Measurements from ENCODE around the gene ARHGAP29.

Gene ARHGAP29

GRCh38 chr1:94237291-94238226, at the start of gene ARHGAP29:
ARHGAP29 (minus strand) TSS chr1:94237584; CDS start chr1:94231611, 5,973 bp downstream.
- DNase-seq: peak; percentile 81
- in situ Hi-C loops (cut with HindIII; ENCODE audit: low pct_ligation_motif_present, low pct_unique_long_range_greater_than_20kb, low sequenced_read_pairs): no loop called here

GRCh38 chr1:94286864-94287437, 49.6 kb upstream of the ARHGAP29 start:
- in situ Hi-C loops (cut with HindIII; ENCODE audit: low pct_ligation_motif_present, low pct_unique_long_range_greater_than_20kb, low sequenced_read_pairs): no loop called here

GRCh38 chr1:94285031-94285654, 47.8 kb upstream of the ARHGAP29 start:
- DNase-seq: no peak
- in situ Hi-C loops (cut with HindIII; ENCODE audit: low pct_ligation_motif_present, low pct_unique_long_range_greater_than_20kb, low sequenced_read_pairs): no loop called here

More at GRCh38 chr1:94286864-94287437, 49.6 kb upstream of the ARHGAP29 start:
- no peak for DNase-seq

GRCh38 chr1:94284476-94284875, 47.1 kb upstream of the ARHGAP29 start:
- no peak for DNase-seq
- in situ Hi-C loops (cut with HindIII; ENCODE audit: low pct_ligation_motif_present, low pct_unique_long_range_greater_than_20kb, low sequenced_read_pairs): no loop called here

- no peak for DNase-seq
- in situ Hi-C loops (cut with HindIII; ENCODE audit: low pct_ligation_motif_present, low pct_unique_long_range_greater_than_20kb, low sequenced_read_pairs): no loop called here
Measured at GRCh38 chr1:94283462-94283861, 46.1 kb upstream of the ARHGAP29 start.

- no peak for DNase-seq
- in situ Hi-C loops (cut with HindIII; ENCODE audit: low pct_ligation_motif_present, low pct_unique_long_range_greater_than_20kb, low sequenced_read_pairs): no loop called here
Measured at GRCh38 chr1:94282143-94282711, 44.8 kb upstream of the ARHGAP29 start.

GRCh38 chr1:94281361-94282142, 44.2 kb upstream of the ARHGAP29 start:
- in situ Hi-C loops (cut with HindIII; ENCODE audit: low pct_ligation_motif_present, low pct_unique_long_range_greater_than_20kb, low sequenced_read_pairs): no loop called here

GRCh38 chr1:94280541-94280940, 43.2 kb upstream of the ARHGAP29 start:
- in situ Hi-C loops (cut with HindIII; ENCODE audit: low pct_ligation_motif_present, low pct_unique_long_range_greater_than_20kb, low sequenced_read_pairs): no loop called here
- DNase-seq: no peak

More at GRCh38 chr1:94281361-94282142, 44.2 kb upstream of the ARHGAP29 start:
- DNase-seq: no peak

GRCh38 chr1:94279462-94279861, 42.1 kb upstream of the ARHGAP29 start:
- DNase-seq: no peak
- in situ Hi-C loops (cut with HindIII; ENCODE audit: low pct_ligation_motif_present, low pct_unique_long_range_greater_than_20kb, low sequenced_read_pairs): no loop called here

- in situ Hi-C loops (cut with HindIII; ENCODE audit: low pct_ligation_motif_present, low pct_unique_long_range_greater_than_20kb, low sequenced_read_pairs): no loop called here
- DNase-seq: no peak
Measured at GRCh38 chr1:94279038-94279437, 41.7 kb upstream of the ARHGAP29 start.

GRCh38 chr1:94276988-94277434, 39.6 kb upstream of the ARHGAP29 start:
- in situ Hi-C loops (cut with HindIII; ENCODE audit: low pct_ligation_motif_present, low pct_unique_long_range_greater_than_20kb, low sequenced_read_pairs): no loop called here
- DNase-seq: no peak

GRCh38 chr1:94275083-94275482, 37.7 kb upstream of the ARHGAP29 start:
- no peak for DNase-seq
- in situ Hi-C loops (cut with HindIII; ENCODE audit: low pct_ligation_motif_present, low pct_unique_long_range_greater_than_20kb, low sequenced_read_pairs): no loop called here

GRCh38 chr1:94274561-94274960, 37.2 kb upstream of the ARHGAP29 start:
- no peak for DNase-seq
- in situ Hi-C loops (cut with HindIII; ENCODE audit: low pct_ligation_motif_present, low pct_unique_long_range_greater_than_20kb, low sequenced_read_pairs): no loop called here

GRCh38 chr1:94273111-94273510, 35.7 kb upstream of the ARHGAP29 start:
- DNase-seq: no peak
- in situ Hi-C loops (cut with HindIII; ENCODE audit: low pct_ligation_motif_present, low pct_unique_long_range_greater_than_20kb, low sequenced_read_pairs): no loop called here

GRCh38 chr1:94272388-94272787, 35.0 kb upstream of the ARHGAP29 start:
- in situ Hi-C loops (cut with HindIII; ENCODE audit: low pct_ligation_motif_present, low pct_unique_long_range_greater_than_20kb, low sequenced_read_pairs): no loop called here
- no peak for DNase-seq

GRCh38 chr1:94271373-94271772, 34.0 kb upstream of the ARHGAP29 start:
- no peak for DNase-seq
- in situ Hi-C loops (cut with HindIII; ENCODE audit: low pct_ligation_motif_present, low pct_unique_long_range_greater_than_20kb, low sequenced_read_pairs): no loop called here

- DNase-seq: peak; percentile 61
- in situ Hi-C loops (cut with HindIII; ENCODE audit: low pct_ligation_motif_present, low pct_unique_long_range_greater_than_20kb, low sequenced_read_pairs): no loop called here
Measured at GRCh38 chr1:94270801-94271203, 33.4 kb upstream of the ARHGAP29 start.

- in situ Hi-C loops (cut with HindIII; ENCODE audit: low pct_ligation_motif_present, low pct_unique_long_range_greater_than_20kb, low sequenced_read_pairs): no loop called here
- no peak for DNase-seq
Measured at GRCh38 chr1:94269921-94270320, 32.5 kb upstream of the ARHGAP29 start.

All from ACHN (cell line).